Measurements from ENCODE around the gene SPRY2. TPM values are rescaled to one million over a fixed set of nuclear protein-coding genes. Genes with fewer than 3 reads are reported as not detected.

The SPRY2 gene
- total and polyA plus RNA-seq, 2 donors (not counting 3 experiments of a cell fraction or from before 2014, with no cell fraction given): 26.2 to 52.3 TPM

- DNase-seq (ENCODE audit: low read depth, low spot score): peak; percentile 9
- peaks cover 7% of the 10 kb centered on the region for H4K20me1 ChIP-seq (replicated peaks; ENCODE audit: control insufficient read depth, extremely low read depth, insufficient read depth, low read length)
Observed at GRCh38 chr13:80337288-80338081, 3.4 kb downstream of the SPRY2 start.

GRCh38 chr13:80336776-80337287 lies 4.1 kb downstream of the SPRY2 start:
- intact Hi-C loops (cut with micrococcal nuclease) (no loop called here), dilution Hi-C loops (cut with MboI; ENCODE audit: extremely low pct_ligation_motif_present, low sequenced_read_pairs) (loop anchor here (25.0 kb wide), 1 partner anchor 300 kb away; no protein-coding TSS in a partner anchor)
- no peaks in the 10 kb centered on the region for H3K9me3 ChIP-seq (replicated peaks; ENCODE audit: control insufficient read depth, insufficient read depth, low read length)
- peak overlapping the region; percentile 95 for H3K4me2 ChIP-seq (ENCODE audit: insufficient read depth, low read length)
- DNase-seq (ENCODE audit: low read depth, low spot score): no peak
- H3K4me1 ChIP-seq (ENCODE audit: control insufficient read depth, extremely low read depth, insufficient read depth, low read length): peaks cover 34% of the 10 kb centered on the region
- peak overlapping the region in 1 of 3 experiments; percentile 98 for H3K4me3 ChIP-seq (replicated peaks in 1 of 3; ENCODE audit: insufficient read depth in 1 of 3, low read depth in 1 of 3, low read length in 3 of 3)
- TF ChIP-seq POLR2A (IDR thresholded peaks at IDR 0.05; ENCODE audit: low read depth, low read length): no peak
- no peak for TF ChIP-seq GATA2 (IDR thresholded peaks at IDR 0.05; ENCODE audit: insufficient read depth, insufficient read length, low read depth, low read length)
- TF ChIP-seq MYC (IDR thresholded peaks at IDR 0.05; ENCODE audit: low read depth, low read length): no peak
- peaks cover 72% of the 10 kb centered on the region for H3K79me2 ChIP-seq (ENCODE audit: control insufficient read depth, insufficient read depth, low read length)
- ChIA-PET POLR2A (interaction anchor here (1.0 kb wide), 1 partner anchor 400 kb away, joined by 3 read pairs; no protein-coding TSS in a partner anchor), CTCF (interaction anchor here (0.7 to 1.4 kb wide), 2 partner anchors 658 to 681 kb away, joined by 3 read pairs; no protein-coding TSS in a partner anchor)
- H3K9me1 ChIP-seq (replicated peaks; ENCODE audit: control insufficient read depth, extremely low read depth, insufficient read depth, low read length): no peaks in the 10 kb centered on the region
- no TSS peak for BruUV-seq (replicated peaks)
- peaks cover 7% of the 10 kb centered on the region for H4K20me1 ChIP-seq (replicated peaks; ENCODE audit: control insufficient read depth, extremely low read depth, insufficient read depth, low read length)
- no peak overlapping the region for H3K27ac ChIP-seq (ENCODE audit: insufficient read depth, low read depth, low read length)
- FAIRE-seq: no peak
- no peak overlapping the region for H2AFZ ChIP-seq (ENCODE audit: low read depth, low read length)
- H3K27me3 ChIP-seq (ENCODE audit: control insufficient read depth in 2 of 2, insufficient read depth in 2 of 2, low read length in 2 of 2): no peaks in the 10 kb centered on the region
- no peak overlapping the region for H3K9ac ChIP-seq (replicated peaks; ENCODE audit: extremely low read depth, insufficient read depth, low read length)
- H3K36me3 ChIP-seq (ENCODE audit: control insufficient read depth in 2 of 2, extremely low read depth in 1 of 2, insufficient read depth in 2 of 2, low read length in 2 of 2): peaks cover 6 to 9% of the 10 kb centered on the region in 2 experiments

More at GRCh38 chr13:80337288-80338081, 3.4 kb downstream of the SPRY2 start:
- CTCF ChIA-PET: interaction anchor here (0.7 to 1.4 kb wide), 2 partner anchors 658 to 680 kb away, joined by 3 read pairs; no protein-coding TSS in a partner anchor
- H2AFZ ChIP-seq (ENCODE audit: low read depth, low read length): no peak overlapping the region
- H3K4me3 ChIP-seq (replicated peaks in 1 of 3; ENCODE audit: insufficient read depth in 1 of 3, low read depth in 1 of 3, low read length in 3 of 3): peak overlapping the region; percentile 75 to 98 (median 98)
- peak overlapping the region; percentile 100 for H3K9ac ChIP-seq (replicated peaks; ENCODE audit: extremely low read depth, insufficient read depth, low read length)
- FAIRE-seq: peak; percentile 35
- peaks cover 6 to 9% of the 10 kb centered on the region in 2 experiments for H3K36me3 ChIP-seq (ENCODE audit: control insufficient read depth in 2 of 2, extremely low read depth in 1 of 2, insufficient read depth in 2 of 2, low read length in 2 of 2)
- peaks cover 70% of the 10 kb centered on the region for H3K79me2 ChIP-seq (ENCODE audit: control insufficient read depth, insufficient read depth, low read length)
- peak overlapping the region; percentile 95 for H3K4me2 ChIP-seq (ENCODE audit: insufficient read depth, low read length)
- no TSS peak for BruUV-seq (replicated peaks)
- H3K9me1 ChIP-seq (replicated peaks; ENCODE audit: control insufficient read depth, extremely low read depth, insufficient read depth, low read length): no peaks in the 10 kb centered on the region
- TF ChIP-seq POLR2A (IDR thresholded peaks at IDR 0.05; ENCODE audit: low read depth, low read length): no peak
- TF ChIP-seq POLR2AphosphoS5 (IDR thresholded peaks at IDR 0.05; ENCODE audit: insufficient read depth, low read depth, low read length): no peak
- H3K27ac ChIP-seq (ENCODE audit: insufficient read depth, low read depth, low read length): peak overlapping the region; percentile 97
- dilution Hi-C loops (cut with MboI; ENCODE audit: extremely low pct_ligation_motif_present, low sequenced_read_pairs): loop anchor here (25.0 kb wide), 1 partner anchor 300 kb away; no protein-coding TSS in a partner anchor
- no peaks in the 10 kb centered on the region for H3K27me3 ChIP-seq (ENCODE audit: control insufficient read depth in 2 of 2, insufficient read depth in 2 of 2, low read length in 2 of 2)
- intact Hi-C loops (cut with micrococcal nuclease): loop anchor here (1.0 kb wide), 1 partner anchor 307 kb away; no protein-coding TSS in a partner anchor
- H3K4me1 ChIP-seq (ENCODE audit: control insufficient read depth, extremely low read depth, insufficient read depth, low read length): peaks cover 38% of the 10 kb centered on the region
- POLR2A ChIA-PET: interaction anchor here (1.0 kb wide), 1 partner anchor 400 kb away, joined by 3 read pairs; no protein-coding TSS in a partner anchor
- no peaks in the 10 kb centered on the region for H3K9me3 ChIP-seq (replicated peaks; ENCODE audit: control insufficient read depth, insufficient read depth, low read length)
